Measurements from ENCODE around the gene SEPTIN12.
"Not testable (repeated sequence)": the region's sequence is repeated elsewhere in the genome, so short reads cannot be mapped to it uniquely, and the experiment has no call there.

SEPTIN12 gene

DNA sequence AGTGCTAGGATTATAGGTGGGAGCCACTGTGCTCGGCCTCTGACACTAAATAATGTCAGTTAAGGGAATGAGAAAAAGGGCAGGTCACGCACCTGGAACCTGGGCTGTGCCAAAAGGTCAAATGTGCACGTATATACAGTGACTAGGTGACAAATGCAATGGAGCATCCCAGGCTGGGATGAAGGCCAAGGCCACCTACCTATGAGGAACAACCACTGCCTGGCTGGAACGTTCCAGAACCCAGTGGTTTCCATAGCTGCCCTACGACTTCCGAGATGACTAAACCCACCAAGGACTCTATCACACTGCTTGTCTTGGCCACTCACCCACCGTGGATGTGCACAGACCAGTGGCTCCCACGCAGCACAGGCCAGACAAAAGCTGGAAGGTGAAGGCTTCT lies 37.2 kb downstream of the SEPTIN12 start:
- no peak for DNase-seq

GRCh38 chr16:4749700-4750257 lies 38.4 kb downstream of the SEPTIN12 start:
- DNase-seq: no peak

- DNase-seq: no peak
Observed at GRCh38 chr16:4748682-4749411, 39.3 kb downstream of the SEPTIN12 start.

- no peak for DNase-seq
Observed at GRCh38 chr16:4747906-4748681, 40.1 kb downstream of the SEPTIN12 start.

- no peak for DNase-seq
Observed at GRCh38 chr16:4746991-4747574, 41.1 kb downstream of the SEPTIN12 start.

- no peak for DNase-seq
Observed at GRCh38 chr16:4746215-4746614, 41.9 kb downstream of the SEPTIN12 start.

DNA sequence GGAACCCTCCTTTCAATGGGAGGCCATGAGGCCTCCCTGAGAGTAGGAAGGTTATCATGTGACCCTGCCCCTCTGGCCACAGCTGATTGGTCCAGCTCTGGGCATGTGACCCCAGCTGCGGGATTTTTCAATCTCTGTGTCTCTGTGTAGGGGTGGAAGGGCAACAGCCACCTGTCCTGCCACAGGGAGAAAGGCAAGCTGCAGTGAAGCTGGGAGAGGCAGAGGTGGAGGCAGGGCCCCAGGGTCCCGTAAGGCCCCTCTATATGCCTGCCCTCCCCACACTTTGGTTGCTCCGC lies 42.9 kb downstream of the SEPTIN12 start:
- no peak for DNase-seq

GRCh38 chr16:4744555-4745273 lies 43.4 kb downstream of the SEPTIN12 start:
- no peak for DNase-seq

GRCh38 chr16:4743226-4743878 lies 44.8 kb downstream of the SEPTIN12 start:
- DNase-seq: no peak

- DNase-seq: not testable (repeated sequence)
Observed at GRCh38 chr16:4738370-4738769, 49.8 kb downstream of the SEPTIN12 start.

- DNase-seq: no peak
Observed at GRCh38 chr16:4737545-4737944, 50.6 kb downstream of the SEPTIN12 start.

GRCh38 chr16:4736546-4736945 lies 51.6 kb downstream of the SEPTIN12 start:
- DNase-seq: no peak

DNA sequence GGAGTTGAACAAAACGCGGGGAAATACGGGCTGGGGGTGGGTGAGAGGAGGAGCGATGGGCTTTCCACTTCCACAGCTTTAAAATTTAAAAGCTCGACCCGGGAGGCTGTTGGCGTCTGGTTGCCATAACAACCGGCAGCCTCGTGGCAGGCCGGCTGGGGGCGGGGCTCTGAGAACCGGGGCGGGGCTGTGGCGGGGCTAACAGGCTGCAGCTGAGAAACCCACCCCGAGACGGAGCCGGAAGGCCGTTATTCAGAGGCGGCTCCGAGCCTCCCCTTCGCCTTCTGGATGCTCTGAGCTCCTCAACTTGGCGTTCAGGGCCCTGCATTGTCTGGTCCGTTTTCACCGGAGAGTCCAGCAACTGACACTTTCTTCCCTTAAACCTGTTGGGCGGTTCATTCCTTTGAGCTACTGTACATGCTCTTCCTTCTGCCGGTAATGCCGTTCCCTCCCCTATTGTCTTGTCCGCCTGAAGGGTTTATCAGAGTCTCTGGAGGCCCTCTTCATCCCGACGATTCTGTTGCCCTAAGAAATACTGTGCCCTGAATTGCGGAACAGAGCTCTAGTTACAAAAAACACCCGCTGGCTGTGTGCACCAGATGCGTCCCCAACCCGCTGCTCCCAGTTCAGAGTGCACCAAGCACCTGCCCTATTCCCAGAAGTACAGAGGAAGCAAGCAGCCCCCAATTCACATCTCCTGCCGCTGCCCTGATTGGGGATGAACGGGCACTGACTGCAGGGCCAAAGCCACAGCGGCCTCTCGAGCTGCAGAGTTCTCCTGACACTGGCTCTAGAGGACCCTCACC lies 53.2 kb downstream of the SEPTIN12 start:
- peak; percentile 60 to 83 for DNase-seq

- peak; percentile 64 to 93 for DNase-seq
Observed at GRCh38 chr16:4734063-4734729, 53.9 kb downstream of the SEPTIN12 start, which contains the start of the genes ANKS3 and DNAAF8. Gene ANKS3, minus strand, starts transcription at chr16:4734271. Its CDS starts 4,122 bp downstream, at chr16:4730149. Gene DNAAF8, plus strand, starts transcription at chr16:4734537. Its CDS starts 1,978 bp downstream, at chr16:4736515.

DNA sequence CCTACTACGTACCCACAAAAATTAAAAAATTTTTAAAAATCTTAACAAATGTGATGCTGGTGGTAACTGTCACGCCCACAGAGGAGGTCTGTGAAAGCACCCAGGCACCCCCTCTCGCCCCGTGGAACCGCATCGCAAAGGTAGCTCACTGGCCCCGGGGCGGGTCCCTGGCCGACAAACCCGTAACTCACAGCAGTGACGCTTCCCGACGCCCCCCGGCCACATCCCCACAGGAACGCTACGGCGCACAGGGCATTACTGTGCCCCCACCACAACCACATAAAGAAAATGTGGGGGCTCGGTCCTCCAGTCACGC lies 54.4 kb downstream of the SEPTIN12 start:
- DNase-seq: no peak

GRCh38 chr16:4733211-4733742 lies 54.9 kb downstream of the SEPTIN12 start:
- DNase-seq: no peak

- no peak for DNase-seq
Observed at GRCh38 chr16:4729876-4730275, 58.3 kb downstream of the SEPTIN12 start.

DNA sequence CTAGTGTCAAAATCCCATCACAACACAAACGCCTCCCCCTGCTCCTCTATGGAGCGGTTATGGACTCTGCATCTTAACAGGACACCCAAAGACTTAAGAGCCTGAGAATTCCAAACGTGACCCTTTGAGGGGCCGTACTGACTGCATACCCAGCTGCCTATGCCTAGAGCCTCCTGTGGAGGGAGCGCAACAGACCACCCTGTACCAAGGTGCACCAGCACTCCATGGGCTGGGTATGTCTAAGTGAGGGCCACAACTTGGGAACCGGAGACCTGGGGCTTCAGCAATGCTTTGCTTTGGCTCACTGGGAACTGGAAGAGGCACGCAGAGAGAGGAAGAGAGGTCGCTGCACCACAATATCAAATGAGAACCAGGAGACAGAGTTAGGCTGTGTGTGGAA lies 59.5 kb downstream of the SEPTIN12 start:
- DNase-seq: no peak

All from NCI-H446 (cell line).